GM19025 (cell line): ENCODE results near the gene MSH3.
A peak's percentile ranks its signal among the peaks of the same experiment; 100 is the strongest.
"Not testable (repeated sequence)": the region's sequence is repeated elsewhere in the genome, so short reads cannot be mapped to it uniquely, and the experiment has no call there.

ENCODE experiments used
- ATAC-seq: cut with Tn5 transposase; IDR thresholded peaks from one replicate; pipeline ENCODE4 v1.9.1; 2021; ENCODE audit warnings: mild to moderate bottlenecking, low read depth, moderate library complexity; ENCODE audit not compliant: unreplicated experiment

The MSH3 gene

DNA sequence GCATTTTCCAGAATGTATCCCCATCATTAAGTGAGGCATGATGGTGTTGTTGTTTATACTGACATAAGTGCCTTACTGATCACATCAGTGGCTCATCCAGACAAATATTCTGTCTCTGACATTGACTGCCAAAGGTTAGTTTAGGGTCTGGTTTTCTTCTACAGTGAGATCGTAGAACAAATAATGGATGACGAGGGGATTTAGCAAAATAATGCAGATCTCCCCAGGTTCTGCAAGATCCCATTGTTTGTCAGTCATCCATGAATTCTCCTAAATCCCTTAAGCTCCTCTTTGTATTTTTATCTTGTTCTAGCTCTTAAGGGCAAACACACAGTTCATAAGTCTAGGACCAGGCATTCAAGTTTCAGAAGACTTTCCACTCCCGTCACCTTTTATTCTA lies 93.5 kb downstream of the MSH3 start:
- ATAC-seq = no peak

DNA sequence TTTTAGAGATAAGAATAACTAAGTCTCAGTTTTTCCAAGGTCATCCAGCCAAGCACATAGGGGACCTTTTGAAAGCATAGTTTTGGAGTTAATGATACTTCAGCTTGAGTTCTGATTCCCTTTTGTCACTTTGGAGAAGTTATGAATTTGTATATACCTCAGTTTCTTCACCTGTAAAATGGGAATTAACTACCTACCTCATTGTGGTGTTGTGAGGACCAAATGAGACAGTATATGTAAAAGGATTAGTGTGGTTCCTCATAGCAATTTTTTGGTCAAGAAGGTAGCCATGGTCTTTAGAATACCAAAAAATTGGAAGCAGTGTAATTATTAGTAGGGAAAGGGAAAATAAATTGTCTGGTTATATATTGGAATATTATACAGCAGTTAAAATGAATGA lies 98.0 kb downstream of the MSH3 start:
- ATAC-seq = no peak

DNA sequence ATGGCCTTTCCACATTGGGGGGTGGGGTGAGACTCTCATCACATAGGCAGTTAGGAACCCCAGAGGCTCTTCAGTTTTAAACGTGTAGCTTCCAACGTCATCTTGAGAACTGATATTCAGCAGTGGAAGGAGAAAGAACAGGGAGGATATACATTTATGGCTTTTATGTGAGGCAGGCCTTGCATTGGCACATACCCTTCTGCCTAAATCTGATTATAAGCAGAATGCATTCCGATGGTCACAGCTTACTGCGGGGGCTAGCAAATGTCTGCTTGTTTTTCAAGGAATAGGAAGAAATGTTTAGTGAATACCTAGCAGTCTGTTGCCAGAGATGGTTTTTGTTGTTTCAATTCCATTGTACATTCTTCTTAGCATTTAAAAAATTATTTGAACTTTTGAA lies 99.3 kb downstream of the MSH3 start:
- no peak for ATAC-seq

DNA sequence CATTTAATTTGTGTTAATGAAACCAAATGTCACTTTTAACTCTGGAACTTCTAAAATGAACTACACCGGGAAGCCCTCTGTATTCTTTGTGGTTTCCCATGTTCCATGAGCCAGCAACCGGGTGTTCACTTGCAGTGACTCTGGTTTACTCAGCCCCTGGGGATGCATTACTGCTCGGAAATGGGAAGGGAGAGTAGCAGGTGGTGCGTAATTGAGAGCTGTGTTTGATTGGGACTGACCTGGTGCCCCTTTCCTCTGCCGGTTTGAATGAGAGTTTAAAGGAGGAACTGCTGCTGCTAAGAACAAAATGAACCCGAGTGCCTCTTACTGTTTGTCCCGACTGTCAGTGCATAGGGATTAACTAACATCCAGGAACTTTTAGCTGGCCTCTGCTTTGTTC lies 100.4 kb downstream of the MSH3 start:
- peak; percentile 41 for ATAC-seq

DNA sequence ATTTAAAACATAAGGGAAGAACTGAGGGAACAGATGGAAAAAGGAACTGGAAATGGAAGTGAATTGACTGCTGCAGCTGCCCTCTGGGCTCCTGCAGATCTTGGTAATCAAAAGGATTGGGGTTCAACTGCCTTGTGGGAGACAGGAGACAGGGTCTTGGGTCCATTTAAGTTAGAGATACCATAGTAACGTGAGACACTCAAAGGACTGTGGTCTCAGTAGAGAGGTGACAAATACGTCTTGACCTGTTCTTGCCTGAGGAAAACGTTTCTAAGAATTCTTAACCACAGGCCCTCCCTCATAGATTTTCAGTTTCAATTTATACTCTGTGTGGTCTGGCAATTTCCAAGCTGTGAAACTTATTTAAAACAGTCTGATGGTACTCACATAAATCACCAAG lies 101.2 kb downstream of the MSH3 start:
- ATAC-seq = peak; percentile 94

DNA sequence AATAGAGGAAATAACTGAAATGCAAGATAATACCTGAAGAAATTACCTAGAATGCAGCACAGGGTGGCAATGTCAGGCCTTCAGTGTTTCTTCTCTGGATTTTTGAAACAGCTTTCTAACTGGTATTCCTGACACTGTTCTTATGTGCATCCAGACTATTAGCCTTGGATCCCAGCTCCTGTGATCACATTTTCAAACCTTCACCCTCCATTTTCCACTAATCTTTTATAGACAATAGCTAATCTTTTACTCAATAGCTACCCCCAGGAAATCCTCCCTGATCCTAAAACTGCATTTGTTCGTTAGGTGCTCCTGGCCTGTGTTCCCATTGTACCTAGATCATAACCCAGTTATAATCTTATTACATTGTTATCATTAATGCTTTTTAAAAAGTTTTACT lies 101.8 kb downstream of the MSH3 start:
- no peak for ATAC-seq

DNA sequence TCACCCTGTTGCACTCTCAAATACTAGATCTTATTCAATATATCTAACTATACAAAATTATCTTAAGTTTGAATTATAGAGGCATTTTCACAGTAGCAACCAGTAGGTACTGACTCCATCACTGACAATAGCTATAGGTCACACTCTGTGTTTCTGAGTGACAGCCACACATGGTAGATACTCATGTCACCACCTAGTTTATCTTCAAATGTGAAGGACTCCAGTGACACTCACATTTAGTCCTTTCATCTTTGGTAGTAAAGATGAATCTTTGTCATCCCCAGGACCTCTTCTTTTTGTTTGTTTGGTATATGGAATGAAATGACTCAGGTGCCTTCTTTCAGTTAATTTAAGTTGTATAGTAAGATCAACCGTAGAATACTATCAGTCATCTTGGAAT lies 102.8 kb downstream of the MSH3 start:
- ATAC-seq = no peak

DNA sequence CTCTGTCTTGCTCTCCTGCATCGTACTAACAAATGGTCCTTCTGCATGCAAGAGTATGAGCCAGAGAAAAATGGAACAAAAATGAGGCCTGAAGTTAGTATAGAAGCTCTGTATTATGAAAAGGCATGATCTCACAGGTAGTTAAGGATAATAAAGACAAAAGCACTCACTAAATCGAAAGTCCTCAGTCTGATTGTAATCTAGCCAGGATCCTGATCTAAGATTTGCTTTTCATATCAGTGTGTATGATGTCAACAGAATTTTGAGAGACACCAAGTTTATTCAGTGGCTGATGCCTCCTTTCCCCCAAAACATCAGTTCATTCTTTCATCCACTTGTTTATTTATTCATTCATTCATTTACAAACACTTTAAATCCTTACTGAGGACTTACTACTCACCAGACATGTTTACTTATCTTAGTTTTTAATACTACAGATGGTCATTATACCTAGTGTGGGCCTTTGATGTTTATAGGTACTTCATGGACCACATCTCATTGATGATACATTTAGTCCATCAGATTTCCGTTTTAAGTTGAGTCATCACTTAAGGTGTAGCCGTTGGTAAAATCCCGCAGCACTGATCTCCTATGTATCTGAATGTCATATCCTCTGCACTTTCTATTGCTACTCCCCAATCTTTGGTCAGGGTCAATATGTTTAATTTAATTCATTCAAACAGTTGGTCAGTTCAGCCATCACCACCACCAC lies 105.6 kb downstream of the MSH3 start:
- ATAC-seq = no peak

DNA sequence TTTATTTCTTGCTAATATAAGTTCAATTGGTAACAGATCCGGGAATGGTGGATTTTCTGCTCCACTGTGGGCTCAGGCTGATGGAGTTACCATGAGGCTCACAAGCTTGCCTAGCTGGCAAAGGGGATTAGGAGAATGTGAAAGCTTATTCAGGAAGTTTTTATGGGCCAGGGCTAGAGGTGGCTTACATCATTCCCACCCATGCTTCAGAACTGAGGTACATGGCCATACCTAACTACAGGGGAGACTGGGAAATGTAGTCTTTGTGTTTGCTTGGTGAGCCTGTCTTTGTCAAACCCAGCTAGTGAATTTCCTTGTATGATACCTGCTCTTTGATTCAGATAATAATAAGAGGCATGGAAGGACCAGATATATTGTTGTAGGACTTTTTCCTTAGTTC lies 106.2 kb downstream of the MSH3 start:
- ATAC-seq = no peak

DNA sequence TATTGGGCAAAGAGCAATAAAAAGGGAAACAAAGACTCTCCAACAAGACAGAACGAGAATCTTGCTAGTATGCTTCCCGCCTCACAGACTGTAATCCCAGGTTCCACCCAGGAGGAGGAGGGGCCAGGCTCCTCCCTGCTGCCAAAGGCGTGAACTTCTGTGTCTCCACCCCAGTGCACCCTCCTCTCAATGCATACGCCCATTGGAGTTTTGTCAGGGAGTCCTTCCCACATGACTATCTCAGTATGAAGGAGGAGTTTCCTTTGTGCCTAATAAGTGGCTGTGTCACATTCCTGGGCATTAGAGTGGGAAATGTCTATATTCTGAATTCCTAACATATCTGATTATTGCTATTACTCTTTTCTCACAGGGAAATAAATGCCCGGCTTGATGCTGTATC lies 106.7 kb downstream of the MSH3 start:
- no peak for ATAC-seq

DNA sequence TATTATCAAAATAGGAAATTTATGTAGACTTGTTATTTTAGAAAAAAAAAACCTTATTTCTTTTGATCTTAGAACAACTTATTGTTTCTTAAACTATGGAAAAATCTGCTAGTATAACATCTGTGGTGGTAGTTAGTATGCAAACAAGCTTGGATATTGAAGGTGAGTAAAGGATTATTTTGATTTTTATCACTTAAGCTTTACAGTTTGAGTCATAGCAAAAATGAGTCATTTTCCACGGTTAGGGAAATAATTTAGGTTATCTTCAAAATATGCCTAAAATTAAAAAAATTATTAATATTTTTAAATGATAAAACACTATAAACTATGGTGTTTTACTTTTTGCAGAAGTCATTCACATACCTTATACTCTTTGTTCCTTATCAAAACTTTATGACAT lies 107.5 kb downstream of the MSH3 start:
- ATAC-seq = no peak

DNA sequence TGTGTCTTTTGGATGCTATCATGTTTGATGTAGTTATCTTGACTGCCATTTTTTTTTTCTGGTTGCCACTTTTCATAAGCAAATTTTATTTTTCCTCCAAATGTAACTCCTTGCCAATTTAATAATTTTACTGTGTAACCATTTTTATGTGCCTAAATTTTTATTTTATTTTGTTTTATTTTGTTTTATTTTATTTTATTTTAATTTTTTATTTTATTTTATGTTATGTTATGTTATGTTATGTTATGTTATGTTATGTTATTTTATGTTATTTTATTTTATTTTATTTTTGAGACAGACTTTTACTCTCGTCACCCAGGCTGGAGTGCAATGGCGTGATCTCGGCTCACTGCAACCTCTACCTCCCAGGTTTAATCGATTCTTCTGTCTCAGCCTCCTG lies 108.1 kb downstream of the MSH3 start:
- no peak for ATAC-seq

DNA sequence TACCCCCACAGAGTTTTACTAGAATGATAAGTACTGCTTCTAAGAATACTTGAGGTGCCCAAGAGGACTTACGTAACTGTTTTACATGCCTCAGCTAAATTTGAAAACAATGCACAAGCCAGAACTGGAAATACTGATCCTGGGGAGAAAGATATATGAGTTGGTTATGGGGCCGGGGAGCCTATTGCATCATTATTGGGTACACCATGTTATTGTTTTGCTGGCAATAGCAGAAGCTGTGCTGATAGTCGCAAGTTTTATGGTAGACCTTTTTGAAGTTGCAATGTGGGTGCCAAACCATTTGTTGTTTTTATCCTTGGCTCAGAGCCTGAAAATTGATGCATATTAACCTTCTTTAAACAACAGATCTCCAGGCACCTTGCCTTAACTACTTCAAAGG lies 108.8 kb downstream of the MSH3 start:
- no peak for ATAC-seq

DNA sequence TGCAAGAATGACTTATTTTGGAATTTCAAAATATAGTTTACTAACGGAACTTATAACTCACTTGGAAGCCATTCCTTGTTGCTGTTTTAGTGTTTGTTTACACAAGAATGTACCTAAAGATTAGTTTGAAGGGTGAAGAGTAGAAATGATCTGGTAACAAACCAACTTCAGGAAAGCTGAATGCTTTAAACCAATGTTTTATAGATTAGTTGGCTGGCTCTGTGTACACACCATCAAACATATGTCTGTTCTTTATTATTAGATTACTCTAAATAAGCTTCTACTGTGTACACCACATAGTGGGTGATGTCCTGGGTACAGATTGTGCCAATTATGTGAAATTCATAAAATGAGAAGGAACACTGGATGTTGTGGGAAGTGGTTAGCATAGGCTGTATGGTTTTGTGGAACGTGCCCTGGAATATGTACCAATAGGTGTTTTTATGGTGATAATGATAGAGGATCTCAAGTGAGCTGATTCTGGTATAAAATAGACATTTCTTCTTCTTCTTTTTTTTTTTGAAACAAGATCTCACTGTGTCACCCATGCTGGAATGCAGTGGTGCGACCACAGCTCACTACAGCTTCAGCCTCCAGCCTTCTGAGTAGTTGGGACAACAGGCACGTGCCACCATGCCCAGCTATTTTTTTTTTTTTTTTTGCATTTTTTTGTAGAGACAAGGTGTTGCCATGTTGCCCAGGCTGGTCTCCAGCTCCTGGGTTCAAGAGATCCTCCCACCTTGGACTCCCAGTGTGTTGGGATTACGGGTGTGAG lies 109.6 kb downstream of the MSH3 start:
- no peak for ATAC-seq

DNA sequence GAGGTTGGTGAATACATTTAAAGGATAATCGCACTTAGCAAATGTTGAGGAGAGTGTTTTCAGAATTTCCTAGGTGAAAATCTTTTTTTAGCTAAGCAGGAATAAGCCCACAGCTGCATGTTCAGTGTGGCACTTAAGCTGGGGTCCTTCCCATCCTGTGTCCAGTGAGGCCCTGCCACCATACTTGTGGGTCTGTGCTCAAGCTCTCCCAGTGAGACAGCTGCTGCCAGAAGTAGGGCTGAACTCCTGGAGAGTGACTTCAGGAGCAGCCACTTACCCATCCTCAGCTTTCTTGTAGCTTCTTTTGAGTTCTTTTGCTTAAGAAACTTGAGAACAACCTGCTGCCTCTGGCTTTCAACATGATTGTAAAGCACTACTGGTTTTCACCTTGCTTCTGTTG lies 110.3 kb downstream of the MSH3 start:
- ATAC-seq = no peak

DNA sequence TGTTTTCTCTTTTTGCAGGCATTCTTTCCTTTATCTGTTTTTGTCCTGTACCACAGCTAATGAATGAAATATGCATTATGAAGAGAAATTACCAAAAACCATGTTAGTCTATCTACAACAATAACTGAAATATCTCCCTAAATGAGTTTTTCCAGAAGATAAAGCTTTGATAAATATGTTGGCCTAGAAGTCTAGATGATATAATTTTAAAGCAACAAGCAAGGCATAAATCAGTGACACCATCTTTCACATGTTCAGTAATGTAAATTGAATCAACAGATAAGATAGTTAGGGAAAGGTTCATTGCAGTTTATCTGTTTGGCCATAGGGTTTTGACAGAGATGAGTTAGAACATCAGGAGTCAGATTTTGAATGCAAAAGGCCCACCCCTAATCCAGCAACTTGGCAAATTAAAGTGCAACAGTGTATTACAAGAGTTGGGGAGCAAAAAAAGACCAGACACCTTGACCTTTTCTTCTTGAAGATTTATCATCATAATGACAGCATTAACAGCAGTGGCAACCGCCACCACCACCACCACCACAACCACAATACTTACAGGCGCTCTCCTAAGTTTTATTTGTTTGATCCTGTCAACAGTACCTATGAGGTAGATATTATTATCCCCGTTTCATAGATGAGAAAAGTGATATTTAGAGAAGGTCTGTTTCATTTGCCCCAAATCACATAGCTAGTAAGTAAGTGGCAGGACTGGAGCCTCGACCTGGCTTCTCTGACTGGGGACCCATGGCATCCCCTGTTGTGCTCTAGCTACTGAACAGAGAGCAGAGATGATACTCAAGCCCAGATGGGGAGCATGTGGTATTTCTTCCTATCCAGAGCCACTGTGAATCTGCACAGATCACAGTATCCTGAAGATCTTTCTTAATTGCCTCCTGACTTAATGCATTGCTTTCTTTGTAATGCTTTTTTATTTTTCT lies 123.2 kb downstream of the MSH3 start:
- ATAC-seq = no peak

DNA sequence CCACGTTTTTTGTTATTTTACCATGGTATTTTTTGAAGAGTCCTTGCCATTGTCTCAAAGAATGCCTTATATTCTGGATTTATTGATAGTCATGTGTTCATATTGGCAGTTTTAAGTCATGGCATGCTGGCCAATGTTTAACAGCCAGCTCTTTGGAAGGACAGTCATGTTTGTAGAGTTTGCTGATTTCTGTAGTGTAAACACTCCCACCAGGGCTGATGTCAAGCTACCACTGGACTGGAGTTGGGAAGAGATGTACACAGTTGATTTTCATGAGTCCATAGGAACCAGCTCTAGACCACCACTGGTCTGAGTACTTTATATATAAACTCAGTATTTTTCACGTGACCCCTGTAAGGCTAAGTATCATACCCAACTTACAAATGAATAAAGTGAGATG lies 125.6 kb downstream of the MSH3 start:
- ATAC-seq = no peak

DNA sequence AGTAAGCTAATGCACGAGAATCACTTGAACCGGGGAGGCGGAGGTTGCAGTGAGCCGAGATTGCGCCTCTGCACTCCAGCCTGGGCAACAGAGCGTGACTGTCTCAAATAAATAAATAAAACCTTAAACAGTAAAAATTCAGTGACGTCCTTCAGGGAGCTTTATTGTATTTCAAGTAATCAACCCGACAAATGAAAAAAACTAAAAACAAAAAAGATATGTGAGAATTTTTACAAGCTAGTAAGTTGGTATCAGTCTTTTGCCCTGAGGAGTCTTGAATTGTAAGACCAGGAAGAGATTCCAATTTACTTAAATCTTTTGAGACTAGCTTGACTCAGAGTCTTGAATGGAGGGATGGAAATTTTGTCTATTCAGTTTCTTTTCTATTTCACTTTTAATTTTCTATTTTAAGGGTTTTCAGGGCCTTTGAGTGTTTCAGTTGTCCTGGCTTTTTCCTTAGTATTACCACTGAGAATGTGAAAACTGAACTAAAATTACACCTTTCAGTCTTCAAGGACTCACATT lies 126.4 kb downstream of the MSH3 start:
- no peak for ATAC-seq

DNA sequence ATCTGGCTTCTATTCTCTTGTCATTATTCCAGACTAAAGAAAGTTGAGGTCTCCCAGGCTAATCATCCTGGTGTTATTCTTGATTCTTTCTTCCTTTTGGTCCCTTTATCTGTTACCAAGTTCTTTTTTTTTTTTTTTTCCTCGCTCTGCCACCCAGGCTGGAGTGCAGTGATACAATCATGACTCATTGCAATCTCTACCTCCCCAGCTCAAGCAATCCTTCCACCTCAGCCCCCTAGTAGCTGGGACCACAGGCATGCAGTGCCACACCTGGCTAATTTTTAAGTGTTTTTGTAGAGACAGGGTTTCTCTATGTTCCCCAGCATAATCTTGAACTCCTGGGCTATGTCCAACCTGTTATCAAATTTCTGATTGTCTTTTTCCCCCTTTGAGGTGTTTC lies 126.9 kb downstream of the MSH3 start:
- ATAC-seq = no peak

DNA sequence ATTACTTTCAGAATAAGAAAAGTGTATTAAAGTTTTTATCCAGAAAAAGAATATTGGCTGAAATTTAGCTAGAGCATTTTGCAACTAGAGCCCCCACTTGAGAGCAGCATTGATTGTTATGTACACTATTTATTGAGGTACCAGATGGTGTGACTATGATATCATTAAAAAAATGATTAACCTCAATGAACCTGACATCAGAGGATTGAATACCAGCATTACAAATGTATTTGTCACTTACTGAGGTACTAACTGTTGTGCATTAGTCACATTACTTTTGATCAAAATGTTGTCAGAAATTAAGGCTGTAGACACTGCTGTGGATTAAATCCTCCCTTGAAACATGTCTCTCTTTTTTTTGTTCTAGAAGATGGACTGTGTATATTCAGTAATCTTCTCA lies 128.2 kb downstream of the MSH3 start:
- ATAC-seq = no peak

DNA sequence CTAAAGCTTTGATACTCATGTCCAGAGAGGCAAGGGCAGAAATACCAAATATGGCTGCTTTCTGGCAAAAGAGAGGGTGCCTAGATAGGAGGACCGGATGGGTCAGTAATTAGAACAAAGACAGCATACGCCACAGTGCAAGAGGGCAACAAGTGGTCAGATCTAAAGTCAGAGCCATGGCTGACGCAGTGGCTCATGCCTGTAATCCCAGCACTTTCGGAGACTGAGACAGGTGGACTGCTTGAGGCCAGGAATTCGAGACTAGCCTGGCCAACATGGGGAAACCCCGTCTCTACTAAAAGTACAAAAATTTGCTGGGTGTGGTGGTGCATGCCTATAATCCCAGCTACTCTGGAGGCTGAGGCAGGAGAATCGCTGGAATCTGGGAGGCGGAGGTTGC lies 129.3 kb downstream of the MSH3 start:
- ATAC-seq = not testable (repeated sequence)
